ENCODE results near the gene USP47. TPM values are rescaled to one million over a fixed set of nuclear protein-coding genes. Genes with fewer than 3 reads are reported as not detected.

The USP47 gene
- total RNA-seq, 1 donor from 2014 or later = 71.7 TPM

GRCh38 chr11:11894486-11894885 is 52.7 kb downstream of the USP47 start:
- H3K9me3 ChIP-seq (ENCODE audit: low read depth) = no peaks in the 10 kb centered on the region
- Mint-ChIP-seq H3K27ac (no peak overlapping the region), H3K27me3 (ENCODE audit: insufficient read depth, low read depth) (no peaks in the 10 kb centered on the region), H3K9me3 (no peaks in the 10 kb centered on the region), H3K4me3 (no peak overlapping the region), H3K4me1 (no peaks in the 10 kb centered on the region), H3K36me3 (peaks cover 24% of the 10 kb centered on the region)
- no peaks in the 10 kb centered on the region for H3F3A ChIP-seq (ENCODE audit: low read depth)
- peak overlapping the region; percentile 7 for H3K27ac ChIP-seq
- no peak for TF ChIP-seq CTCF (IDR thresholded peaks at IDR 0.05)
- H3K4me1 ChIP-seq = no peaks in the 10 kb centered on the region
- H4K20me1 ChIP-seq (ENCODE audit: low read depth) = no peaks in the 10 kb centered on the region
- DNase-seq (ENCODE audit: low spot score) = no peak
- no peaks in the 10 kb centered on the region for H3K27me3 ChIP-seq
- no peak overlapping the region for H3K4me2 ChIP-seq
- no peak overlapping the region for H3K4me3 ChIP-seq
- H3K36me3 ChIP-seq = peaks cover 4% of the 10 kb centered on the region
- H3K9ac ChIP-seq = no peak overlapping the region
- no peak overlapping the region for H2AFZ ChIP-seq (replicated peaks)
- H3K79me2 ChIP-seq (ENCODE audit: low read depth) = no peaks in the 10 kb centered on the region

- H3K4me3 Mint-ChIP-seq = no peak overlapping the region
- no peak overlapping the region for H2AFZ ChIP-seq (replicated peaks)
- H3K36me3 Mint-ChIP-seq = peaks cover 29% of the 10 kb centered on the region
- no peaks in the 10 kb centered on the region for H3K9me3 ChIP-seq (ENCODE audit: low read depth)
- no peak for TF ChIP-seq CTCF (IDR thresholded peaks at IDR 0.05)
- TF ChIP-seq EZH2phosphoT487 (IDR thresholded peaks at IDR 0.05) = no peak
- TF ChIP-seq EZH2 (IDR thresholded peaks at IDR 0.05) = no peak
- no peaks in the 10 kb centered on the region for H3K4me1 Mint-ChIP-seq
- H3K27me3 Mint-ChIP-seq (ENCODE audit: insufficient read depth, low read depth) = no peaks in the 10 kb centered on the region
- H3K27ac Mint-ChIP-seq = no peak overlapping the region
- no peaks in the 10 kb centered on the region for H4K20me1 ChIP-seq (ENCODE audit: low read depth)
- H3K27me3 ChIP-seq = no peaks in the 10 kb centered on the region
- H3K79me2 ChIP-seq (ENCODE audit: low read depth) = no peaks in the 10 kb centered on the region
- H3K4me3 ChIP-seq = no peak overlapping the region
- H3K4me2 ChIP-seq = no peak overlapping the region
- H3K9ac ChIP-seq = no peak overlapping the region
- no peak for DNase-seq (ENCODE audit: low spot score)
- H3K27ac ChIP-seq = no peak overlapping the region
- H3K4me1 ChIP-seq = no peaks in the 10 kb centered on the region
- no peaks in the 10 kb centered on the region for H3K9me3 Mint-ChIP-seq
- peaks cover 4% of the 10 kb centered on the region for H3K36me3 ChIP-seq
- H3F3A ChIP-seq (ENCODE audit: low read depth) = no peaks in the 10 kb centered on the region
Measured at GRCh38 chr11:11895672-11896071, 53.9 kb downstream of the USP47 start.

GRCh38 chr11:11898648-11899047 is 56.9 kb downstream of the USP47 start:
- DNase-seq (ENCODE audit: low spot score) = no peak
- TF ChIP-seq EZH2phosphoT487 (IDR thresholded peaks at IDR 0.05) (no peak), CTCF (IDR thresholded peaks at IDR 0.05) (no peak), EZH2 (IDR thresholded peaks at IDR 0.05) (no peak)
- Histone ChIP-seq H3F3A (ENCODE audit: low read depth) (no peaks in the 10 kb centered on the region), H3K27ac (no peak overlapping the region), H3K9me3 (ENCODE audit: low read depth) (no peaks in the 10 kb centered on the region), H4K20me1 (ENCODE audit: low read depth) (no peaks in the 10 kb centered on the region), H2AFZ (replicated peaks) (no peak overlapping the region), H3K9ac (no peak overlapping the region), H3K4me3 (no peak overlapping the region), H3K36me3 (no peaks in the 10 kb centered on the region), H3K27me3 (no peaks in the 10 kb centered on the region), H3K4me1 (no peaks in the 10 kb centered on the region), H3K4me2 (no peak overlapping the region), H3K79me2 (ENCODE audit: low read depth) (no peaks in the 10 kb centered on the region)
- H3K36me3 Mint-ChIP-seq = peaks cover 28% of the 10 kb centered on the region
- no peaks in the 10 kb centered on the region for H3K4me1 Mint-ChIP-seq
- H3K9me3 Mint-ChIP-seq = no peaks in the 10 kb centered on the region
- H3K27me3 Mint-ChIP-seq (ENCODE audit: insufficient read depth, low read depth) = no peaks in the 10 kb centered on the region
- no peak overlapping the region for H3K4me3 Mint-ChIP-seq
- no peak overlapping the region for H3K27ac Mint-ChIP-seq

- Histone ChIP-seq H4K20me1 (ENCODE audit: low read depth) (no peaks in the 10 kb centered on the region), H3F3A (ENCODE audit: low read depth) (no peaks in the 10 kb centered on the region), H3K27ac (no peak overlapping the region), H3K4me2 (no peak overlapping the region), H3K9me3 (ENCODE audit: low read depth) (no peaks in the 10 kb centered on the region), H2AFZ (replicated peaks) (no peak overlapping the region), H3K27me3 (no peaks in the 10 kb centered on the region), H3K4me3 (no peak overlapping the region), H3K79me2 (ENCODE audit: low read depth) (no peaks in the 10 kb centered on the region), H3K4me1 (no peaks in the 10 kb centered on the region), H3K9ac (no peak overlapping the region), H3K36me3 (no peaks in the 10 kb centered on the region)
- no peaks in the 10 kb centered on the region for H3K4me1 Mint-ChIP-seq
- no peak overlapping the region for H3K27ac Mint-ChIP-seq
- DNase-seq (ENCODE audit: low spot score) = no peak
- H3K36me3 Mint-ChIP-seq = peaks cover 30% of the 10 kb centered on the region
- TF ChIP-seq EZH2phosphoT487 (IDR thresholded peaks at IDR 0.05) (no peak), CTCF (IDR thresholded peaks at IDR 0.05) (no peak), EZH2 (IDR thresholded peaks at IDR 0.05) (no peak)
- H3K27me3 Mint-ChIP-seq (ENCODE audit: insufficient read depth, low read depth) = no peaks in the 10 kb centered on the region
- H3K9me3 Mint-ChIP-seq = no peaks in the 10 kb centered on the region
- no peak overlapping the region for H3K4me3 Mint-ChIP-seq
Measured at GRCh38 chr11:11899401-11899800, 57.6 kb downstream of the USP47 start.

All from neural progenitor cell (in vitro differentiated cells).